ENCODE data around the gene PDE3B. TPM values are rescaled to one million over a fixed set of nuclear protein-coding genes. Genes with fewer than 3 reads are reported as not detected.

Gene PDE3B
- total and polyA plus RNA-seq, 7 donors: 0.11 to 0.59 (median 0.30) TPM

DNA sequence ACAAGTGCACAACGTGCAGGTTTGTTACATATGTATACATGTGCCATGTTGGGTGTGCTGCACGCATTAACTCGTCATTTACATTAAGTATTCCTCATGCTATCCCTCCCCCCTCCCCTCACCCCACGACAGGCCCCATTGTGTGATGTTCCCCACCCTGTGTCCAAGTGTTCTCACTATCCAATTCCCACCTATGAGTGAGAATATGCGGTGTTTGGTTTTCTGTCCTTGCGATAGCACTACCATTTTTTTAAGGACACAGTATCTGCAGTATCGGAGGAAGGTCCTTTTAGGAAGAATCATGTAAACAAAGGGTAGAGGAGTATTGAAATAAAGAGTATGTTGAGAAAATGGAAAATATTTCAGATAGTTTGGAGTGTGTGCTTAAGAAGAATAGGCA lies 25.9 kb downstream of the PDE3B start:
- DNase-seq (no peak), ATAC-seq (no peak)
- Histone ChIP-seq H3K27ac (no peak overlapping the region), H3K36me3 (ENCODE audit: insufficient read depth in 1 of 2, low read depth in 1 of 2) (no peaks in the 10 kb centered on the region), H3K4me3 (no peak overlapping the region), H3K9me3 (no peaks in the 10 kb centered on the region), H3K4me1 (no peaks in the 10 kb centered on the region), H3K27me3 (ENCODE audit: insufficient read depth in 3 of 3, low read length in 2 of 3) (no peaks in the 10 kb centered on the region)
- WGBS, 3 donors: 85 to 89% (median 85%) methylated on average over 7 of the region's 7 CpGs
- intact Hi-C loops (cut with DNase I): no loop called here
- TF ChIP-seq, protein P1, sequence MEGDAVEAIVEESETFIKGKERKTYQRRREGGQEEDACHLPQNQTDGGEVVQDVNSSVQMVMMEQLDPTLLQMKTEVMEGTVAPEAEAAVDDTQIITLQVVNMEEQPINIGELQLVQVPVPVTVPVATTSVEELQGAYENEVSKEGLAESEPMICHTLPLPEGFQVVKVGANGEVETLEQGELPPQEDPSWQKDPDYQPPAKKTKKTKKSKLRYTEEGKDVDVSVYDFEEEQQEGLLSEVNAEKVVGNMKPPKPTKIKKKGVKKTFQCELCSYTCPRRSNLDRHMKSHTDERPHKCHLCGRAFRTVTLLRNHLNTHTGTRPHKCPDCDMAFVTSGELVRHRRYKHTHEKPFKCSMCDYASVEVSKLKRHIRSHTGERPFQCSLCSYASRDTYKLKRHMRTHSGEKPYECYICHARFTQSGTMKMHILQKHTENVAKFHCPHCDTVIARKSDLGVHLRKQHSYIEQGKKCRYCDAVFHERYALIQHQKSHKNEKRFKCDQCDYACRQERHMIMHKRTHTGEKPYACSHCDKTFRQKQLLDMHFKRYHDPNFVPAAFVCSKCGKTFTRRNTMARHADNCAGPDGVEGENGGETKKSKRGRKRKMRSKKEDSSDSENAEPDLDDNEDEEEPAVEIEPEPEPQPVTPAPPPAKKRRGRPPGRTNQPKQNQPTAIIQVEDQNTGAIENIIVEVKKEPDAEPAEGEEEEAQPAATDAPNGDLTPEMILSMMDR (IDR thresholded peaks at IDR 0.05): no peak

DNA sequence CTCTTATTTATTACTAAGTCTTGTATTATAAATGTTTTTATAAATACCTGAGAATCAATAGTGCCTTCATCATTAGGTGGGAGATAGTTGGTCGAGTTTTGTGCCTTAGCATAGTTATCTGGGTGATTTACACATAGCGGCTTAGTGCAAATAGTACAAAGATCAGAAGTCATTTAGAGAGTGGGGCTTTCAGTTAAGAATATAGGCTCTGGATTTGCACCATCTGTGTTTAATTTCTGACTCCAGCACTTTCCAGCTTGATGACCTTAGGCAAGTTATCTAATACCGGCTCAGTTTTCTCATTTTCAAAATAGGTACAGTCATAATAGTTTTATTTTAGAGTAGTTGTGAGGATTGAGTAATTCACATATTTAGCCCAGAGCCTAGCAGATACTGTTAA lies 26.4 kb downstream of the PDE3B start:
- no peaks in the 10 kb centered on the region for H3K4me1 ChIP-seq
- H3K36me3 ChIP-seq (ENCODE audit: insufficient read depth in 1 of 2, low read depth in 1 of 2): no peaks in the 10 kb centered on the region
- intact Hi-C loops (cut with DNase I): no loop called here
- H3K27me3 ChIP-seq (ENCODE audit: insufficient read depth in 3 of 3, low read length in 2 of 3): no peaks in the 10 kb centered on the region
- DNase-seq (no peak), ATAC-seq (no peak)
- no peak overlapping the region for H3K4me3 ChIP-seq
- 75 to 77% (median 77%) methylated on average over 3 of the region's 3 CpGs for WGBS, 3 donors
- no peaks in the 10 kb centered on the region for H3K9me3 ChIP-seq
- TF ChIP-seq, protein P1 (IDR thresholded peaks at IDR 0.05): no peak
- H3K27ac ChIP-seq: no peak overlapping the region

DNA sequence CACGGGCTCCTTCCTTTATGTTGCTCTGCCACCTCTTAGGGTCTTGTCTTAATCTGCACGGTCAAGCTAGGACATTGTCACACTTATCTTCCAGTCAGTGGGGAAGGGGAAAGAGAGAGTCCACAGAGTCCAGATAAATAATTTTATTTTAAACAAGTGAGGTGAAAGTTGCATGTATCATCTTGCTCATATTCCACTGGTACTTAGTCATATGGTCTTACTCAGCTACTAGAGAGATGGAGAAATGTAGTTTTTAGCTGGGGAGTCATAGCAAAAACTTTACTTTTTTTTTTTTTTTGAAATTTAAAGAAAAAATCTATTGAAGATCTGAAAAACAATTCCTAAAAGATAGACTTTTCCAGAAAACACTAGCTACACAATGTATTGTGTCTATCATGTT lies 29.0 kb downstream of the PDE3B start:
- 79 to 90% (median 83%) methylated on average over 2 of the region's 2 CpGs for WGBS, 3 donors

DNA sequence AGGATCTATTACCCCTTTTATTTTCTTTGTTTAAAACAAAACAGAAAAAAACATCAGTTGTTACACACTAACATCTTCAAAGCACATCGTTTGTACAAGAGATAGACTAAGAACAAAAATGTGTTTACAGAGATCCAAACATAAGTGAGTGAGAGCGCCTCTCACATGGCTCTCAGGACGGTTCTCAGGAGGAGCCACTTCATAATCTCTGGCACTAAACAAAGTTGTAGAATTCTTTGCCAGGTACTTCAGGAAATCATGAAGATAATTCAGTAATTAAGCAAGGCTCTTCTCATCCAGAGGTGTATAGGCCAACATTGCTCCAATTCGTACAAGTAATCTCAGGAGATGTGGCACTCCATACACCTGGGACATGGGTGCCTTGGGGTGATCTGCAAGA lies 29.8 kb downstream of the PDE3B start:
- Histone ChIP-seq H3K4me1 (no peaks in the 10 kb centered on the region), H3K27me3 (ENCODE audit: insufficient read depth in 3 of 3, low read length in 2 of 3) (no peaks in the 10 kb centered on the region), H3K9me3 (no peaks in the 10 kb centered on the region), H3K27ac (no peak overlapping the region), H3K36me3 (ENCODE audit: insufficient read depth in 1 of 2, low read depth in 1 of 2) (no peaks in the 10 kb centered on the region), H3K4me3 (no peak overlapping the region)
- ATAC-seq: no peak
- DNase-seq: no peak
- intact Hi-C loops (cut with DNase I): no loop called here
- WGBS, 3 donors: 83 to 88% (median 83%) methylated on average over 4 of the region's 4 CpGs
- TF ChIP-seq, protein P1 (IDR thresholded peaks at IDR 0.05): no peak

More for the DNA sequence above, 29.0 kb downstream of the PDE3B start:
- intact Hi-C loops (cut with DNase I): no loop called here
- no peaks in the 10 kb centered on the region for H3K4me1 ChIP-seq
- TF ChIP-seq, protein P1 (IDR thresholded peaks at IDR 0.05): no peak
- DNase-seq (no peak), ATAC-seq (no peak)
- H3K9me3 ChIP-seq: no peaks in the 10 kb centered on the region
- H3K27me3 ChIP-seq (ENCODE audit: insufficient read depth in 3 of 3, low read length in 2 of 3): no peaks in the 10 kb centered on the region
- H3K36me3 ChIP-seq (ENCODE audit: insufficient read depth in 1 of 2, low read depth in 1 of 2): no peaks in the 10 kb centered on the region
- no peak overlapping the region for H3K4me3 ChIP-seq
- H3K27ac ChIP-seq: no peak overlapping the region

DNA sequence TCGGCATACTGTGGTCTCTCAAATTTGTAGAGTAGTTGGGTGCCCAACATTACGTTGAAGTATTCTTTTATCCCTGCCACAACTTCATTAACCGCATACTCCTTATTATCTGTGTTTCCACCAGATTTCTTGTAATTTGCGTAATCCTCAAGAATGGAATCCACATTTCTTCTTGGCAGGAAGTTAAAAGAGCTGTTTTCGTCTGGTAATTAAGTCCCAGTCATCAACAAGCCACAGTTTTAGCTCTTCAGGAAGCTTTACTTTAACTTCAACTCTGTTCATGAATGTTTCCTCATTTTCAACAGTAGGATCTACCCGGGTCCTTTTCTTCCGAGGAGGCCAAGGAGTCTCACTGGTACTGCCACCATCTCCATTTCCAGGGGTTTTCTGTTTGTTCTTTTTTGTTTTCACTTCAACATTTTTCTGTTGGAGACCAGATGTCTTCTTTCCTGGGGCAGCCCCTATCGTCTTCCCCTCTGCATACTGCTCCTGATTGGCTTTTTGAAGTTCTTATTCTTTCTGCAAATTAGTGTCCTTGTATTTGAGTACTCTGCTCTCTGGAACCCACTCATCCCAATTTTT lies 30.3 kb downstream of the PDE3B start:
- intact Hi-C loops (cut with DNase I): no loop called here
- no peaks in the 10 kb centered on the region for H3K36me3 ChIP-seq (ENCODE audit: insufficient read depth in 1 of 2, low read depth in 1 of 2)
- 76 to 82% (median 79%) methylated on average over 8 of the region's 8 CpGs for WGBS, 3 donors
- H3K27ac ChIP-seq: no peak overlapping the region
- no peak for ATAC-seq
- H3K27me3 ChIP-seq (ENCODE audit: insufficient read depth in 3 of 3, low read length in 2 of 3): no peaks in the 10 kb centered on the region
- no peaks in the 10 kb centered on the region for H3K9me3 ChIP-seq
- no peak for DNase-seq
- H3K4me3 ChIP-seq: no peak overlapping the region
- H3K4me1 ChIP-seq: no peaks in the 10 kb centered on the region
- TF ChIP-seq, protein P1 (IDR thresholded peaks at IDR 0.05): no peak

Measured in psoas muscle (tissue), 8 donors.